GM23338 (cell line): ENCODE measurements around the gene TAF10. TPM values are rescaled to one million over a fixed set of nuclear protein-coding genes. Genes with fewer than 3 reads are reported as not detected.

ENCODE experiments used
- ATAC-seq: fragments of 200-7000 bp; cut with Tn5 transposase; 3 replicates; pipeline ENCODE4 v1.9.1; 2020
- DNase-seq: peaks from one replicate; pipeline ENCODE4 v3.0.0-alpha.2; 2015; ENCODE audit warnings: low spot score
- H2AFZ ChIP-seq: fragments of 200-600 bp; sonication (generic); 2 replicates; pipeline ENCODE4 v1.8.0; 2016; ENCODE audit warnings: antibody characterized with exemption, mild to moderate bottlenecking, moderate library complexity
- H3F3A ChIP-seq: fragments of 200-600 bp; sonication (generic); replicated peaks from 2 replicates; pipeline ENCODE4 v1.8.0; 2017; ENCODE audit warnings: antibody characterized with exemption, mixed run types, low read depth
- H3K27ac ChIP-seq: fragments of 200-600 bp; sonication (generic); 2 replicates; pipeline ENCODE4 v1.6.1; 2016; ENCODE audit warnings: low read depth
- H3K27me3 ChIP-seq: fragments of 200-600 bp; sonication (generic); 2 replicates; pipeline ENCODE4 v1.8.0; 2016; ENCODE audit warnings: mild to moderate bottlenecking, mixed run types, moderate library complexity; ENCODE audit not compliant: insufficient read depth
- H3K36me3 ChIP-seq: fragments of 200-600 bp; sonication (generic); 2 replicates; pipeline ENCODE4 v1.8.0; 2016; ENCODE audit warnings: mild to moderate bottlenecking; ENCODE audit not compliant: insufficient read depth
- H3K4me1 ChIP-seq: fragments of 200-600 bp; sonication (generic); 2 replicates; pipeline ENCODE4 v1.8.0; 2016; ENCODE audit warnings: mild to moderate bottlenecking, moderate library complexity; ENCODE audit not compliant: insufficient read depth
- H3K4me2 ChIP-seq: fragments of 200-600 bp; sonication (generic); 2 replicates; pipeline ENCODE4 v1.7.1; 2017; ENCODE audit warnings: mixed run types
- H3K4me3 ChIP-seq: fragments of 200-600 bp; sonication (generic); 2 replicates; pipeline ENCODE4 v1.6.1; 2016; ENCODE audit warnings: mixed run types
- H3K79me2 ChIP-seq: fragments of 200-600 bp; sonication (generic); replicated peaks from 2 replicates; pipeline ENCODE4 v1.8.0; 2017; ENCODE audit warnings: mild to moderate bottlenecking; ENCODE audit not compliant: insufficient read depth
- H3K9me2 ChIP-seq: fragments of 200-600 bp; sonication (generic); 2 replicates; pipeline ENCODE4 v1.8.0; 2017; ENCODE audit not compliant: insufficient read depth
- H4K20me1 ChIP-seq: fragments of 200-600 bp; sonication (generic); replicated peaks from 2 replicates; pipeline ENCODE4 v1.8.0; 2017; ENCODE audit warnings: mild to moderate bottlenecking; ENCODE audit not compliant: insufficient read depth
- H3K27ac Mint-ChIP-seq: 2 replicates; pipeline ENCODE4 v1.8.0; 2020; ENCODE audit warnings: inconsistent platforms, mild to moderate bottlenecking, moderate library complexity, mixed read lengths
- H3K27me3 Mint-ChIP-seq: 3 replicates; pipeline ENCODE4 v1.8.0; 2022; ENCODE audit warnings: low read depth, mild to moderate bottlenecking, moderate library complexity, mixed read lengths, inconsistent platforms; ENCODE audit not compliant: insufficient read depth, poor library complexity
- H3K36me3 Mint-ChIP-seq: 3 replicates; pipeline ENCODE4 v1.8.0; 2021; ENCODE audit warnings: low read depth, mild to moderate bottlenecking, inconsistent platforms, moderate library complexity, mixed read lengths
- H3K4me1 Mint-ChIP-seq: 3 replicates; pipeline ENCODE4 v1.8.0; 2020; ENCODE audit warnings: mild to moderate bottlenecking, inconsistent platforms, mixed read lengths
- H3K4me3 Mint-ChIP-seq: 3 replicates; pipeline ENCODE4 v1.8.0; 2021; ENCODE audit warnings: moderate library complexity, mild to moderate bottlenecking, inconsistent platforms, mixed read lengths
- H3K9me3 Mint-ChIP-seq: 3 replicates; pipeline ENCODE4 v1.8.0; 2020; ENCODE audit warnings: moderate library complexity, mild to moderate bottlenecking, inconsistent platforms, mixed read lengths
- CREB1 ChIP-seq: fragments of 250-450 bp; sonication (Bioruptor Pico); IDR thresholded peaks from 2 replicates; pipeline ENCODE4 v1.5.0; 2020; ENCODE audit warnings: low read depth, mild to moderate bottlenecking, moderate library complexity
- EZH2 ChIP-seq: fragments of 200-600 bp; sonication (generic); IDR thresholded peaks from one replicate; pipeline ENCODE4 v1.8.0; 2017; ENCODE audit warnings: antibody characterized with exemption, mild to moderate bottlenecking, low read depth; ENCODE audit not compliant: unreplicated experiment
- EZH2phosphoT487 ChIP-seq: fragments of 200-600 bp; sonication (generic); IDR thresholded peaks from one replicate; pipeline ENCODE4 v1.8.1; 2018; ENCODE audit warnings: antibody characterized with exemption; ENCODE audit not compliant: unreplicated experiment
- JUNB ChIP-seq: IDR thresholded peaks from one replicate; pipeline ENCODE4 v1.6.1; 2016; ENCODE audit warnings: antibody characterized with exemption; ENCODE audit not compliant: unreplicated experiment
- NANOG ChIP-seq: IDR thresholded peaks from 2 replicates; pipeline ENCODE4 v1.6.1; 2016; ENCODE audit warnings: antibody characterized with exemption, borderline replicate concordance
- POLR2AphosphoS5 ChIP-seq: IDR thresholded peaks from 2 replicates; pipeline ENCODE4 v1.6.1; 2016; ENCODE audit warnings: antibody characterized with exemption, low read depth
- STAT1 ChIP-seq: IDR thresholded peaks from one replicate; pipeline ENCODE4 v1.6.1; 2016; ENCODE audit warnings: antibody characterized with exemption; ENCODE audit not compliant: unreplicated experiment
- ZNF114 ChIP-seq: fragments of 250-450 bp; sonication (Bioruptor Pico); IDR thresholded peaks from 2 replicates; pipeline ENCODE4 v1.5.0; 2020; ENCODE audit warnings: mild to moderate bottlenecking, moderate library complexity
- ZNF331 ChIP-seq: fragments of 250-450 bp; sonication (Bioruptor Pico); IDR thresholded peaks from 2 replicates; pipeline ENCODE4 v1.5.0; 2020; ENCODE audit warnings: low read depth, mild to moderate bottlenecking, moderate library complexity
- polyA plus RNA-seq: library from polyadenylated mRNA; unstranded; fragments of >200 nt; fragmentation: Nextera tagmentation; extraction: Ambion mirVana; gene quantifications from 2 replicates; pipeline ENCODE4 v1.2.1, GENCODE V29; 2016
- total RNA-seq: library from RNA; depleted of rRNA; stranded (reverse); fragments of >200 nt; shearing (Covaris generic); gene quantifications from 2 replicates; pipeline ENCODE4 v1.2.3, GENCODE V29; 2014
- TF ChIP-seq, protein P1 (sequence below): IDR thresholded peaks from 2 replicates; pipeline ENCODE4 v1.6.1; 2016; ENCODE audit warnings: antibody characterized with exemption
- TF ChIP-seq, protein P2 (sequence below): IDR thresholded peaks from one replicate; pipeline ENCODE4 v1.6.1; 2018; ENCODE audit warnings: antibody characterized with exemption; ENCODE audit not compliant: unreplicated experiment
- TF ChIP-seq, protein P3 (sequence below), 2 experiments: fragments of 200-600 bp in 1 of 2; sonication (generic) in 1 of 2; conservative IDR thresholded peaks; 2 replicates each; pipeline versions ENCODE4 v1.5.1 to v1.6.1; 2016 to 2017; ENCODE audit warnings: antibody characterized with exemption in 2 of 2, low read depth in 2 of 2, mild to moderate bottlenecking in 2 of 2, moderate library complexity in 1 of 2
- TF ChIP-seq, protein P4 (sequence below): fragments of 250-450 bp; sonication (Bioruptor Pico); IDR thresholded peaks from 2 replicates; pipeline ENCODE4 v1.5.0; 2020; ENCODE audit warnings: mild to moderate bottlenecking, moderate library complexity

The TAF10 gene
- total and polyA plus RNA-seq, 2 experiments from 2014 or later: 108 to 253 TPM

DNA sequence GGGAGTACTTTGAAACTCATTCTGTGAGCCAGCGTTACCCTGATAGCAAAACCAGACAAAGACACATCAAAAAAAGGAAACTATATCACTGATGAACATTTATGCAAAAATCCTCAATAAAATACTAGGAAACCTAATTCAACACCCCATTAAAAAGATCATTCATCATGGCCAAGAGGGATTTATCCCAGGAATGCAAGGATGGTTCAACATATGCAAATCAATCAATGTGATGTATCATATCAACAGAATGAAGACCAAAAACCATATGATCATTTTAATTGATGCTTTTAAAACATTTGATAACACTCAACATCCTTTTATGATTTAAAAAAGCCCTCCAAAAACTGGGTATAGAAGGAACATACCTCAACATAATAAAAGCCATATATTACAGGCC lies 28.4 kb downstream of the TAF10 start:
- DNase-seq (no peak), ATAC-seq (no peak)
- Histone ChIP-seq H3K27ac (no peak overlapping the region), H3K9me2 (no peaks in the 10 kb centered on the region), H3K27me3 (no peaks in the 10 kb centered on the region), H3K4me1 (no peaks in the 10 kb centered on the region), H4K20me1 (no peaks in the 10 kb centered on the region), H3F3A (no peaks in the 10 kb centered on the region), H2AFZ (no peak overlapping the region), H3K4me3 (no peak overlapping the region), H3K36me3 (no peaks in the 10 kb centered on the region), H3K4me2 (no peak overlapping the region), H3K79me2 (no peaks in the 10 kb centered on the region)
- Mint-ChIP-seq H3K36me3 (peaks cover 16% of the 10 kb centered on the region), H3K4me1 (no peaks in the 10 kb centered on the region), H3K27ac (no peak overlapping the region), H3K27me3 (peaks cover 4% of the 10 kb centered on the region), H3K4me3 (no peak overlapping the region), H3K9me3 (peaks cover 18% of the 10 kb centered on the region; the same call in 2 of the 3 replicates)
- TF ChIP-seq, protein P1, sequence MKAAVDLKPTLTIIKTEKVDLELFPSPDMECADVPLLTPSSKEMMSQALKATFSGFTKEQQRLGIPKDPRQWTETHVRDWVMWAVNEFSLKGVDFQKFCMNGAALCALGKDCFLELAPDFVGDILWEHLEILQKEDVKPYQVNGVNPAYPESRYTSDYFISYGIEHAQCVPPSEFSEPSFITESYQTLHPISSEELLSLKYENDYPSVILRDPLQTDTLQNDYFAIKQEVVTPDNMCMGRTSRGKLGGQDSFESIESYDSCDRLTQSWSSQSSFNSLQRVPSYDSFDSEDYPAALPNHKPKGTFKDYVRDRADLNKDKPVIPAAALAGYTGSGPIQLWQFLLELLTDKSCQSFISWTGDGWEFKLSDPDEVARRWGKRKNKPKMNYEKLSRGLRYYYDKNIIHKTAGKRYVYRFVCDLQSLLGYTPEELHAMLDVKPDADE: no peak
- TF ChIP-seq EZH2: no peak
- TF ChIP-seq JUNB: no peak
- TF ChIP-seq, protein P2, sequence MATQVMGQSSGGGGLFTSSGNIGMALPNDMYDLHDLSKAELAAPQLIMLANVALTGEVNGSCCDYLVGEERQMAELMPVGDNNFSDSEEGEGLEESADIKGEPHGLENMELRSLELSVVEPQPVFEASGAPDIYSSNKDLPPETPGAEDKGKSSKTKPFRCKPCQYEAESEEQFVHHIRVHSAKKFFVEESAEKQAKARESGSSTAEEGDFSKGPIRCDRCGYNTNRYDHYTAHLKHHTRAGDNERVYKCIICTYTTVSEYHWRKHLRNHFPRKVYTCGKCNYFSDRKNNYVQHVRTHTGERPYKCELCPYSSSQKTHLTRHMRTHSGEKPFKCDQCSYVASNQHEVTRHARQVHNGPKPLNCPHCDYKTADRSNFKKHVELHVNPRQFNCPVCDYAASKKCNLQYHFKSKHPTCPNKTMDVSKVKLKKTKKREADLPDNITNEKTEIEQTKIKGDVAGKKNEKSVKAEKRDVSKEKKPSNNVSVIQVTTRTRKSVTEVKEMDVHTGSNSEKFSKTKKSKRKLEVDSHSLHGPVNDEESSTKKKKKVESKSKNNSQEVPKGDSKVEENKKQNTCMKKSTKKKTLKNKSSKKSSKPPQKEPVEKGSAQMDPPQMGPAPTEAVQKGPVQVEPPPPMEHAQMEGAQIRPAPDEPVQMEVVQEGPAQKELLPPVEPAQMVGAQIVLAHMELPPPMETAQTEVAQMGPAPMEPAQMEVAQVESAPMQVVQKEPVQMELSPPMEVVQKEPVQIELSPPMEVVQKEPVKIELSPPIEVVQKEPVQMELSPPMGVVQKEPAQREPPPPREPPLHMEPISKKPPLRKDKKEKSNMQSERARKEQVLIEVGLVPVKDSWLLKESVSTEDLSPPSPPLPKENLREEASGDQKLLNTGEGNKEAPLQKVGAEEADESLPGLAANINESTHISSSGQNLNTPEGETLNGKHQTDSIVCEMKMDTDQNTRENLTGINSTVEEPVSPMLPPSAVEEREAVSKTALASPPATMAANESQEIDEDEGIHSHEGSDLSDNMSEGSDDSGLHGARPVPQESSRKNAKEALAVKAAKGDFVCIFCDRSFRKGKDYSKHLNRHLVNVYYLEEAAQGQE: no peak
- no peak for TF ChIP-seq NANOG
- TF ChIP-seq CREB1 (CRISPR knock-in tag): no peak
- no peak for TF ChIP-seq ZNF114 (CRISPR knock-in tag)
- TF ChIP-seq, protein P3, sequence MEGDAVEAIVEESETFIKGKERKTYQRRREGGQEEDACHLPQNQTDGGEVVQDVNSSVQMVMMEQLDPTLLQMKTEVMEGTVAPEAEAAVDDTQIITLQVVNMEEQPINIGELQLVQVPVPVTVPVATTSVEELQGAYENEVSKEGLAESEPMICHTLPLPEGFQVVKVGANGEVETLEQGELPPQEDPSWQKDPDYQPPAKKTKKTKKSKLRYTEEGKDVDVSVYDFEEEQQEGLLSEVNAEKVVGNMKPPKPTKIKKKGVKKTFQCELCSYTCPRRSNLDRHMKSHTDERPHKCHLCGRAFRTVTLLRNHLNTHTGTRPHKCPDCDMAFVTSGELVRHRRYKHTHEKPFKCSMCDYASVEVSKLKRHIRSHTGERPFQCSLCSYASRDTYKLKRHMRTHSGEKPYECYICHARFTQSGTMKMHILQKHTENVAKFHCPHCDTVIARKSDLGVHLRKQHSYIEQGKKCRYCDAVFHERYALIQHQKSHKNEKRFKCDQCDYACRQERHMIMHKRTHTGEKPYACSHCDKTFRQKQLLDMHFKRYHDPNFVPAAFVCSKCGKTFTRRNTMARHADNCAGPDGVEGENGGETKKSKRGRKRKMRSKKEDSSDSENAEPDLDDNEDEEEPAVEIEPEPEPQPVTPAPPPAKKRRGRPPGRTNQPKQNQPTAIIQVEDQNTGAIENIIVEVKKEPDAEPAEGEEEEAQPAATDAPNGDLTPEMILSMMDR (conservative IDR thresholded peaks at IDR 0.05; ENCODE audit: low read depth in 2 of 2): no peak
- TF ChIP-seq, protein P4, sequence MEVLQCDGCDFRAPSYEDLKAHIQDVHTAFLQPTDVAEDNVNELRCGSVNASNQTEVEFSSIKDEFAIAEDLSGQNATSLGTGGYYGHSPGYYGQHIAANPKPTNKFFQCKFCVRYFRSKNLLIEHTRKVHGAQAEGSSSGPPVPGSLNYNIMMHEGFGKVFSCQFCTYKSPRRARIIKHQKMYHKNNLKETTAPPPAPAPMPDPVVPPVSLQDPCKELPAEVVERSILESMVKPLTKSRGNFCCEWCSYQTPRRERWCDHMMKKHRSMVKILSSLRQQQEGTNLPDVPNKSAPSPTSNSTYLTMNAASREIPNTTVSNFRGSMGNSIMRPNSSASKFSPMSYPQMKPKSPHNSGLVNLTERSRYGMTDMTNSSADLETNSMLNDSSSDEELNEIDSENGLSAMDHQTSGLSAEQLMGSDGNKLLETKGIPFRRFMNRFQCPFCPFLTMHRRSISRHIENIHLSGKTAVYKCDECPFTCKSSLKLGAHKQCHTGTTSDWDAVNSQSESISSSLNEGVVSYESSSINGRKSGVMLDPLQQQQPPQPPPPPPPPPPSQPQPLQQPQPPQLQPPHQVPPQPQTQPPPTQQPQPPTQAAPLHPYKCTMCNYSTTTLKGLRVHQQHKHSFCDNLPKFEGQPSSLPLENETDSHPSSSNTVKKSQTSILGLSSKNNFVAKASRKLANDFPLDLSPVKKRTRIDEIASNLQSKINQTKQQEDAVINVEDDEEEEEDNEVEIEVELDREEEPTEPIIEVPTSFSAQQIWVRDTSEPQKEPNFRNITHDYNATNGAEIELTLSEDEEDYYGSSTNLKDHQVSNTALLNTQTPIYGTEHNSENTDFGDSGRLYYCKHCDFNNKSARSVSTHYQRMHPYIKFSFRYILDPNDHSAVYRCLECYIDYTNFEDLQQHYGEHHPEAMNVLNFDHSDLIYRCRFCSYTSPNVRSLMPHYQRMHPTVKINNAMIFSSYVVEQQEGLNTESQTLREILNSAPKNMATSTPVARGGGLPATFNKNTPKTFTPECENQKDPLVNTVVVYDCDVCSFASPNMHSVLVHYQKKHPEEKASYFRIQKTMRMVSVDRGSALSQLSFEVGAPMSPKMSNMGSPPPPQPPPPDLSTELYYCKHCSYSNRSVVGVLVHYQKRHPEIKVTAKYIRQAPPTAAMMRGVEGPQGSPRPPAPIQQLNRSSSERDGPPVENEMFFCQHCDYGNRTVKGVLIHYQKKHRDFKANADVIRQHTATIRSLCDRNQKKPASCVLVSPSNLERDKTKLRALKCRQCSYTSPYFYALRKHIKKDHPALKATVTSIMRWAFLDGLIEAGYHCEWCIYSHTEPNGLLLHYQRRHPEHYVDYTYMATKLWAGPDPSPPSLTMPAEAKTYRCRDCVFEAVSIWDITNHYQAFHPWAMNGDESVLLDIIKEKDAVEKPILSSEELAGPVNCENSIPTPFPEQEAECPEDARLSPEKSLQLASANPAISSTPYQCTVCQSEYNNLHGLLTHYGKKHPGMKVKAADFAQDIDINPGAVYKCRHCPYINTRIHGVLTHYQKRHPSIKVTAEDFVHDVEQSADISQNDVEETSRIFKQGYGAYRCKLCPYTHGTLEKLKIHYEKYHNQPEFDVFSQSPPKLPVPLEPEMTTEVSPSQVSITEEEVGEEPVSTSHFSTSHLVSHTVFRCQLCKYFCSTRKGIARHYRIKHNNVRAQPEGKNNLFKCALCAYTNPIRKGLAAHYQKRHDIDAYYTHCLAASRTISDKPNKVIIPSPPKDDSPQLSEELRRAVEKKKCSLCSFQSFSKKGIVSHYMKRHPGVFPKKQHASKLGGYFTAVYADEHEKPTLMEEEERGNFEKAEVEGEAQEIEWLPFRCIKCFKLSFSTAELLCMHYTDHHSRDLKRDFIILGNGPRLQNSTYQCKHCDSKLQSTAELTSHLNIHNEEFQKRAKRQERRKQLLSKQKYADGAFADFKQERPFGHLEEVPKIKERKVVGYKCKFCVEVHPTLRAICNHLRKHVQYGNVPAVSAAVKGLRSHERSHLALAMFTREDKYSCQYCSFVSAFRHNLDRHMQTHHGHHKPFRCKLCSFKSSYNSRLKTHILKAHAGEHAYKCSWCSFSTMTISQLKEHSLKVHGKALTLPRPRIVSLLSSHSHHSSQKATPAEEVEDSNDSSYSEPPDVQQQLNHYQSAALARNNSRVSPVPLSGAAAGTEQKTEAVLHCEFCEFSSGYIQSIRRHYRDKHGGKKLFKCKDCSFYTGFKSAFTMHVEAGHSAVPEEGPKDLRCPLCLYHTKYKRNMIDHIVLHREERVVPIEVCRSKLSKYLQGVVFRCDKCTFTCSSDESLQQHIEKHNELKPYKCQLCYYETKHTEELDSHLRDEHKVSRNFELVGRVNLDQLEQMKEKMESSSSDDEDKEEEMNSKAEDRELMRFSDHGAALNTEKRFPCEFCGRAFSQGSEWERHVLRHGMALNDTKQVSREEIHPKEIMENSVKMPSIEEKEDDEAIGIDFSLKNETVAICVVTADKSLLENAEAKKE (CRISPR knock-in tag): no peak
- no peak for TF ChIP-seq EZH2phosphoT487
- no peak for TF ChIP-seq ZNF331 (CRISPR knock-in tag)
- TF ChIP-seq POLR2AphosphoS5: no peak
- TF ChIP-seq STAT1: no peak
